Left lung (tissue), 10 donors: ENCODE results near the gene CCNC. TPM values are rescaled to one million over a fixed set of nuclear protein-coding genes. Genes with fewer than 3 reads are reported as not detected.

Experiments used
- ATAC-seq: fragments of 200-7000 bp; cut with Tn5 transposase; one replicate; pipeline ENCODE4 v1.9.1; 2020; ENCODE audit warnings: moderate library complexity
- DNase-seq, 4 donors: peaks; one replicate each; pipeline ENCODE4 v3.0.0-alpha.2; 2013 to 2020
- H3K27ac ChIP-seq, 2 donors: fragments of 200-600 bp; sonication (generic) in 1 of 2; one replicate each; pipeline versions ENCODE4 v1.5.0 to v1.8.0; 2020 to 2021
- H3K27me3 ChIP-seq, 2 donors: fragments of 200-600 bp; sonication (generic) in 1 of 2; one replicate each; pipeline versions ENCODE4 v1.5.0 to v1.8.0; 2020 to 2021
- H3K36me3 ChIP-seq, 2 donors: fragments of 200-600 bp; sonication (generic) in 1 of 2; one replicate each; pipeline versions ENCODE4 v1.5.0 to v1.8.0; 2020 to 2021
- H3K4me1 ChIP-seq, 2 donors: fragments of 200-600 bp; one replicate each; pipeline ENCODE4 v1.8.0; 2021
- H3K4me3 ChIP-seq, 2 donors: fragments of 200-600 bp; sonication (generic) in 1 of 2; one replicate each; pipeline versions ENCODE4 v1.5.0 to v1.8.0; 2020 to 2021; ENCODE audit warnings: mild to moderate bottlenecking in 1 of 2
- H3K9me3 ChIP-seq, 2 donors: fragments of 200-600 bp; sonication (generic) in 1 of 2; one replicate each; pipeline versions ENCODE4 v1.5.0 to v1.8.0; 2020 to 2021
- CTCF ChIP-seq, 2 donors: fragments of 200-600 bp; sonication (generic) in 1 of 2; IDR thresholded peaks; one replicate each; pipeline versions ENCODE4 v1.5.0 to v1.8.0; 2021; ENCODE audit warnings: antibody characterized with exemption in 2 of 2
- intact Hi-C, 2 donors: fragments of 100-400 bp; cut with DNase I; formaldehyde crosslinking; loops; one replicate each; pipeline versions ENCODE4 v1.11.2 to v1.14.2; 2022
- polyA plus RNA-seq, 6 donors: library from polyadenylated mRNA; unstranded; fragments of 120-200 nt; gene quantifications; one replicate each; pipeline ENCODE4 v1.2.1, GENCODE V29; 2013; ENCODE audit not compliant: insufficient read length in 6 of 6
- total RNA-seq, 2 donors: library from RNA; stranded (reverse); fragmentation: NEBNext Ultra II Directional; extraction: Animal tissue kit (Norgen Biotek cat#: 25700); gene quantifications; one replicate each; pipeline ENCODE4 v1.2.1, GENCODE V29; 2021
- donor health status: DM: no; HTN: yes; CAD: no.
- donor health status: DM: no; HTN: no; CAD: no.

The CCNC gene
- total and polyA plus RNA-seq, 8 donors: 55.6 to 110 (median 86.8) TPM

- ATAC-seq: no peak
- no peak for DNase-seq
- no peak for TF ChIP-seq CTCF (IDR thresholded peaks at IDR 0.05)
- H3K4me1 ChIP-seq: peaks cover under 1 to 13% of the 10 kb centered on the region in 2 donors
- intact Hi-C loops: no loop called here
- no peaks in the 10 kb centered on the region for H3K9me3 ChIP-seq
- no peak overlapping the region for H3K4me3 ChIP-seq
- H3K36me3 ChIP-seq: no peaks in the 10 kb centered on the region
- H3K27me3 ChIP-seq: no peaks in the 10 kb centered on the region
- no peak overlapping the region for H3K27ac ChIP-seq
These were observed 49.0 kb downstream of the CCNC start for GRCh38 chr6:99519446-99519845.

GRCh38 chr6:99514089-99514488 is 54.4 kb downstream of the CCNC start:
- Histone ChIP-seq H3K27ac (no peak overlapping the region), H3K4me3 (peak overlapping the region in 1 of 2 donors; percentile 64), H3K27me3 (no peaks in the 10 kb centered on the region), H3K36me3 (no peaks in the 10 kb centered on the region), H3K4me1 (peaks cover 6 to 8% of the 10 kb centered on the region in 2 donors), H3K9me3 (no peaks in the 10 kb centered on the region)
- DNase-seq (no peak), ATAC-seq (no peak)
- intact Hi-C loops: no loop called here
- TF ChIP-seq CTCF (IDR thresholded peaks at IDR 0.05): no peak

GRCh38 chr6:99512033-99512432 is 56.4 kb downstream of the CCNC start:
- Histone ChIP-seq H3K9me3 (no peaks in the 10 kb centered on the region), H3K4me1 (peaks cover 6 to 8% of the 10 kb centered on the region in 2 donors), H3K27me3 (no peaks in the 10 kb centered on the region), H3K4me3 (no peak overlapping the region), H3K36me3 (no peaks in the 10 kb centered on the region), H3K27ac (no peak overlapping the region)
- TF ChIP-seq CTCF (IDR thresholded peaks at IDR 0.05): no peak
- ATAC-seq: no peak
- no peak for DNase-seq
- intact Hi-C loops: no loop called here

- TF ChIP-seq CTCF (IDR thresholded peaks at IDR 0.05): no peak
- Histone ChIP-seq H3K27me3 (no peaks in the 10 kb centered on the region), H3K4me3 (no peak overlapping the region), H3K4me1 (no peaks in the 10 kb centered on the region), H3K9me3 (no peaks in the 10 kb centered on the region), H3K36me3 (peaks cover 0 to 28% of the 10 kb centered on the region in 2 donors), H3K27ac (no peak overlapping the region)
- intact Hi-C loops: no loop called here
- ATAC-seq (no peak), DNase-seq (no peak)
These were observed 60.8 kb downstream of the CCNC start for GRCh38 chr6:99507648-99508047.

- Histone ChIP-seq H3K9me3 (no peaks in the 10 kb centered on the region), H3K36me3 (peaks cover 0 to 45% of the 10 kb centered on the region in 2 donors), H3K4me3 (no peak overlapping the region), H3K4me1 (peaks cover 0 to 11% of the 10 kb centered on the region in 2 donors), H3K27me3 (no peaks in the 10 kb centered on the region), H3K27ac (no peak overlapping the region)
- intact Hi-C loops: no loop called here
- DNase-seq: no peak
- no peak for TF ChIP-seq CTCF (IDR thresholded peaks at IDR 0.05)
- no peak for ATAC-seq
These were observed 66.7 kb downstream of the CCNC start for GRCh38 chr6:99501762-99502161.
